GM21390 (cell line): Measurements from ENCODE around the gene C2orf72.
"Not testable (repeated sequence)": the region's sequence is repeated elsewhere in the genome, so short reads cannot be mapped to it uniquely, and the experiment has no call there.

ENCODE experiments used
- ATAC-seq: cut with Tn5 transposase; IDR thresholded peaks from one replicate; pipeline ENCODE4 v1.9.1; 2021; ENCODE audit not compliant: unreplicated experiment

Gene C2orf72

GRCh38 chr2:231013820-231014219 is 23.5 kb upstream of the C2orf72 start:
- ATAC-seq = no peak

GRCh38 chr2:231015478-231015877 is 21.8 kb upstream of the C2orf72 start:
- no peak for ATAC-seq

- ATAC-seq = no peak
Observed at GRCh38 chr2:231015926-231016325, 21.4 kb upstream of the C2orf72 start.

- ATAC-seq = no peak
Observed at GRCh38 chr2:231016566-231017230, 20.6 kb upstream of the C2orf72 start.

- ATAC-seq = no peak
Observed at GRCh38 chr2:231017231-231017598, 20.1 kb upstream of the C2orf72 start.

GRCh38 chr2:231018184-231018583 is 19.1 kb upstream of the C2orf72 start:
- ATAC-seq = no peak

GRCh38 chr2:231025059-231025458 is 12.3 kb upstream of the C2orf72 start:
- ATAC-seq = not testable (repeated sequence)

GRCh38 chr2:231028889-231029288 is 8.4 kb upstream of the C2orf72 start:
- no peak for ATAC-seq

- ATAC-seq = no peak
Observed at GRCh38 chr2:231029563-231029962, 7.8 kb upstream of the C2orf72 start.

- no peak for ATAC-seq
Observed at GRCh38 chr2:231030725-231031124, 6.6 kb upstream of the C2orf72 start.

- ATAC-seq = no peak
Observed at GRCh38 chr2:231032575-231033140, 4.7 kb upstream of the C2orf72 start.

- ATAC-seq = no peak
Observed at GRCh38 chr2:231033147-231034132, 3.9 kb upstream of the C2orf72 start.

GRCh38 chr2:231034291-231034882 is 2.9 kb upstream of the C2orf72 start:
- no peak for ATAC-seq

GRCh38 chr2:231036131-231036530 is 1.2 kb upstream of the C2orf72 start:
- ATAC-seq = no peak

GRCh38 chr2:231036578-231037106 is 681 bp upstream of the C2orf72 start:
- no peak for ATAC-seq

GRCh38 chr2:231037731-231038482 is 584 bp downstream of the C2orf72 start:
- ATAC-seq = no peak

GRCh38 chr2:231038483-231039293 is 1.4 kb downstream of the C2orf72 start:
- no peak for ATAC-seq

GRCh38 chr2:231039294-231039664 is 2.0 kb downstream of the C2orf72 start:
- ATAC-seq = no peak

- no peak for ATAC-seq
Observed at GRCh38 chr2:231039821-231040364, 2.6 kb downstream of the C2orf72 start.
